T follicular helper cell (primary cell): ENCODE results near the gene TUT4.

Experiments
- DNase-seq: peaks from one replicate; pipeline ENCODE4 v3.0.0-alpha.2; 2020; ENCODE audit warnings: low read depth

Gene TUT4

GRCh38 chr1:52532247-52532646 lies 20.6 kb downstream of the TUT4 start:
- no peak for DNase-seq

DNA sequence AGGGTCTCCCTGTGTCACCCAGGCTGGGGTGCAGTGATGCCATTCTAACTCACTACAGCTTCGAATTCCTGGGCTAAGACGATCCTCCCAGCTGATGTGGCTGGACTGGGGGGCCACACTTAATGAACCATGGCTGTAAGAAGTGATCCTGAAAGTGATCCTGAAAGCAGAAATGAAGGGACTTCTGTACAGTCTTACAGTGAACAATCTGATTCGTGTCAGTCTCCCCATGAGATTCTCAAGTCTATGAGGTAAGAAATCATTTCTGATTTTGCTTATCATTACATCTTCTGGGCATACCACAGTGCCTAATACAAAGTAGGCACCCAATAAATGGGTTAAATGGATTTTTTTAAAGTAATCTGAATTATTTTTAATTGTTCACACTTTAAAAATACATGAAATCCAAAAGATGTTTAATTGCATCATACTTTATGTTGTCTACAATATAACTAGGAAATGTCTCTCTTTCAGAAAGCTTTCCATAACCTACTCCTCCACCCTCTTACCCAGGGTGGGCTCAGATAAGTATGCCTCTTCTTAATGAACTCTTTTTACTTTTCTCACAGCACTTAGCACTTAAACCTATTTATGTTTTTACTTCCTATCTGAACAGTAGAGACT lies 21.5 kb downstream of the TUT4 start:
- DNase-seq: no peak

DNA sequence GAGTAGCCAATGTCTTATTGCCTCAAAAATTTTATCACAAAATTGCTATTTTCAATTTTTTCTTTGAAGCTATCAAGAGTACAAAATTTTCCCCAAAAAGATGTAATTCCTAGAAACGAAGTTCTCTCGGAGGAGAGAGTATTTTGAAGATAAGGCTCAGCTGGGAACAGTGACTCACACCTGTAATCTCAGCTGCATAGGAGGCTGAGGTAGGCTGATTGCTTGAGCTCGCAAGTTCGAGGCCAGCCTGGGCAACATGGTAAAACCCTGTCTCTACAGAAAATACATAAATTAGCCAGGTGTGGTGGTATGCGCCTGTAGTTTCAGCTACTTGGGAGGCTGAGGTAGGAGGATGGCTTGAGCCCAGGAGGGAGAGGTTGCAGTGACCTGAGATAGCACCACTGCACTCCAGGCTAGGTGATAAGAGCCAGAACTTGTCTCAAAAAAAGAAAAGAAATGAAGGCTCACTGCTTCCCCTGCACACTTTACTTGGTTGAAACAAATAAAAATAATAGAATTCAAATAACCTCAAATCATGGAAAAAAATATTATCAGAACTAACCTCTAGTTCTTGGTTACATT lies 22.2 kb downstream of the TUT4 start:
- DNase-seq: no peak

GRCh38 chr1:52523376-52523775 lies 29.5 kb downstream of the TUT4 start:
- DNase-seq: no peak

- DNase-seq: no peak
Measured at GRCh38 chr1:52520148-52520547, 32.7 kb downstream of the TUT4 start.

DNA sequence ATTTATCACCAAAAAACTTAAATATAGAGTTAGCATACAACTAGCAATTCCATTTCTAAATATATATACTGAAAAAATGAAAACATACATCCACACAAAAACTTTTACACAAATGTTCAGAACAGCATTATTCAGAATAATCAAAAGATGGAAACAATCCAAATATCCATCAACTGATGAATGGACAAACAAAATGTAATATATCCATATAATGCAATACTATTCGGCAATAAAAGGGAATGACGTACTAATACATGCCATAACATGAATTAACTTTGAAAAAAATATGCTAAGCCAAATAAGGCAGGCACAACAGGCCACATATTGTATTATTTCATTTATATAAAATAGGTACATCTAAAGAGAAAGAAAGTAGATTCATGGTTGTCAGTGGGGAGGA lies 33.9 kb downstream of the TUT4 start:
- no peak for DNase-seq

DNA sequence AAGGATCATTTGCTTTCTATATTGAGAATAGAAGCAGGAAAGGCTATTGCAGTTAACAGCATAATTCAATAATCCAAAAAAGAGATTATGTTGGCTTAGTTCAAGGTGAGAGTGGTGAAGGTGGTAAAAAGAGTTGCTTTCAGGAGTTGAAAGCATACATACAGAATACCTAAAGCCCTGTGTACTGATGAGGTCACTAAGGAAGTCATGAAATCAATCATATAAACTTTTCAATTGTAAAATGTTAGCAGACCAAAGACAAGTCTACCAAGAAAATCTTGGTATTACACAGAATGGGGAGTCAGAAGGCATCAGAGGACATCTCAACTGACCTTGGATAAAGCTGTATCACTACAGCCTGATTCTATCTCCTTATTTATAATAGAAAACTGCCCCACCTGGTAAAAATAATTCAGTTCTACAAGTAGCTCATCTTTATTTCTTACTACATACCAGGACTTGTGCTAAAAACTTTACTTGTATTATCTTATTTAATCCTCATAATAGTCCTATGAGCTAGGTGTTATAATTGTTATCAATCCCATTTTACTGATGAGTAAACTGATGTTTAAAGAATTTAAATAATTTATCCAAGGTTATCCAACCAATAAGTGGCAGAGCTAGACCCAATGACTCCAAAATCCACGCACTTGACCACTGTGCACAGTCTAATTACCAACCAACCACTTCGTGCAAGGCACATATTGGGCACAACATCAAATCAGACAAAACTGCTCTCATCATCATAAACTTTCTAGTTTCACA lies 40.9 kb downstream of the TUT4 start:
- no peak for DNase-seq

DNA sequence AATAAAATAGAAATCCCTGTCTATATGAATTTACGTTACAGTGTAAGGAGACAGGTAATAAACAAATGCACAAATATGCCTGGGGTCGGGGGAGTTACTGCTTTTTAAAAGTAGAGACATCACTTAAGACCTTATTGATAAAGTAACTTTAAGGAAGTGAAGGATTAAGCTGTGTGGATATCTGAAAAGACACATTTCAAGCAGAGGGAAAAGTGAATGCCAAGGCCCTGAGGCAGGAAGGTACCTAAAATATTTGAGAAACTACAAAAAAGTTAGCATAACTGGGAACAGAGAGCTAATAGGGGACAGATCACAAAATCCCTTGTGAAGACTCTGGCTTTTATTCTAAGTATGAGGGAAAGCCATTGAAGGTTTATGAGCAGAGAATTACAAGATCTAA lies 41.5 kb downstream of the TUT4 start:
- DNase-seq: no peak

- no peak for DNase-seq
Measured at GRCh38 chr1:52506920-52507546, 45.9 kb downstream of the TUT4 start.

DNA sequence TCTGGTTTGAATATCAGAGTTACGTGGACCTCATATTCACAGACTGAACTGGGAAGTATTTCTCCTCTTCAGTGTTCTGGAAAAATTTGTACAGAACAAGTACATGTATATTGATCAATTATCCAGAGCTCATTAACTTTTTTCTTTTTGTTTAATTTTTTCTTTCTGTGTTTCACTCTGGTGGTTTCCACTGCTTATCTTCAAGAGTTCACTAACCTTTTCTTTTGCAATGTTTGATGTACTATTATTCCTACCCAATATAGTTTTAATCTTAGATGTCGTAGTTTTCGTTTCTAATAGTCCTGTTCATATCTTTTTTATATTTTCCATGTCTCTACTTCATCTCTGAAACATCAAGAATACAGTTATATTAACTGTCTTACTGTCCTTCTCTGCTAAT lies 46.5 kb downstream of the TUT4 start:
- no peak for DNase-seq

DNA sequence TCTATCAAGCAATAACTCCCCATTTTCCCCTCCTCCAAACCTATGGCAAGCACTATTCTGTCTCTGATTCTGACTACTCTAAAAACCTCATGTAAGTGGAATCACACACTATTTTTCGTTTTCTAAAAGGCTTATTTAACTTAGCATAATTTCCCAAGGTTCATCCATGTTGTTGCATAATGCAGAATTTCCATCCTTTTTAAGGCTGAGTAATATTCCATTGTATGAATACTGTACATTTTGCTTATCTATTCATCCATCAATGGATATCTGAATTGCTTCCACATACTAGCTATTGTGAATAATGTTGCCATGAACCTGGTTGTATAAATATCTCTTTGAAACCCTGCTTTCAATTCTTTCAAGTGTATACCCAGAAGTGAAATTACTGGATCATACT lies 48.2 kb downstream of the TUT4 start:
- DNase-seq: no peak

DNA sequence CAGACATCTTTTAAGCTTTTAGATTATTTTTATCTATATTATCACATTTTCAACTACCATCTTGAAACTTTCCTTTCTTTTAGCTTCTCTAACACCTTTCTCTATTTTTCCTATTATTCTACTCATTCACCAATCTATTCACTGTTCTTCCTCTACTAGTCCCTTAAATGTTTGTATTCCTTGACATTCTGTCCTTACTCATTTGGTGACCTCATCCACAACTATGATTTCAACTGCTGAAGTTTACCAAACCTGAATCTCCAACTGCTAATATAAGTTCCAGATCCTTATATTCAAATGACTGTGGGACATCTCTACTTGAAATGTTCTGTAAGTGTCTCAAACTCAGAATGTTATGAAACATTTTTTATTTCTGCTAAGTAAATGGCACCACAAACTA lies 49.2 kb downstream of the TUT4 start:
- DNase-seq: no peak

DNA sequence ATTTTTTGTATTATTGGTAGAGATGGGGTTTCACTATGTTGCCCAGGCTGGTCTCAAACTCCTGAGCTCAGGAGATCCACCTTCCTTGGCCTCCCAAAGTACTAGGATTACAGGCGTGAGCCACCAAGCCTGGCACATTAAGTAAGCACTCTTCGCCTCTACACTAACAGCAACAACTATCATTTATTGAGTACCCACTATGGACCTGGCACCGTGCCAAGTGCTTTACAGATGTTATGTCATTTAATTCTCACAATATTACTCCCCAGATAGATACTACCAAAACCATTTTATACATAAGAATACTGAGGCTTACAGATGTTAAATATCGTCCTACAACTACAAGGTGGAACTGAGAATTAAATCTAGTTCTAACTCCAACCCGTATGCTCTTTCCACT lies 50.1 kb downstream of the TUT4 start:
- no peak for DNase-seq

DNA sequence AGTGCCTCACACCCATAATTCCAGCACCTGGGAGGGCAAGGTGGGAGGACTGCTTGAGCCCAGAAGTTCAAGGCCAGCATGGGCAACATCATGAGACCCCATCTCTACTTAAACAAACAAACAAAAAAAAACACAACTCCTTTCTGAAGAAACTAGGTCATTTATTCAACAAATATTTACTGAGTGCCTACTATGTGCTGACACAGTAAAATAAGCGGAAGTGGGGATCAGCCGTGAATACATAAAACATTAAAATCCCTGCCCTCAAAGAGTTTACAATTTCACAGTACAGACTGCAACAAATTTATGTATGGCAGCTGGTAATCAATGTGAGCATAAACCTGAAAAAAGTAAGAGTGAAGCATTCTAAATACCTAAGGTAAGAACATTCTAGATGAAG lies 65.3 kb downstream of the TUT4 start:
- DNase-seq: no peak

DNA sequence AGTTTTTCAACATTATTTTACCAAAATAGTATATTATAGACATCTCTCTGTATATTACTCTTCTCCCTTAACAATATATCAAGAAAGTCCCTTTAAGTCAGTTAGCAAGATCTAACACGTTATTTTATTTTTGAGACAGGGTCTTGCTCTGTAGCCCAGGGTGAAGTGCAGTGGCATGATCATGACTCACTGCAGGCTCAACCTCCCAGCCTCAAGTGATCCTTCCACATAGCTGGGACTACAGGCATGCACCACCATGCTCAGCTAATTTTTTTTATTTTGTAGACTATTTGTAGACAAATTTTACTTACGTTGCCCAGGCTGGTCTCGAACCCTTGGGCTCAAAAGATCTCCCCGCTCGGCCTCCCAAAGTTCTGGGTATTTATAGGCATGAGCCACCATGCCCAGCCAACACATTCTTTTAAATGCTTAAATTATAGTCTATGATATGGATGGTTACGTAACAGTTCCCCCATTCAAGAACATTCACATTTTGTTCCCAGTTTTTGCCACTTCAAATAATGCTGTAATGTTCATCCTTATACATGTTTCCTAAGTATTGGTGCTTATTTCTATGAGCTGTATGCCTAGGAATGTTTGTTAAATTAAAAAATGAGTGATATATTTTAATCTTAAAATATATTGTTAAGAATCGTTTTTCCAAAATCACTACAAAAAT lies 70.4 kb downstream of the TUT4 start:
- DNase-seq: no peak

DNA sequence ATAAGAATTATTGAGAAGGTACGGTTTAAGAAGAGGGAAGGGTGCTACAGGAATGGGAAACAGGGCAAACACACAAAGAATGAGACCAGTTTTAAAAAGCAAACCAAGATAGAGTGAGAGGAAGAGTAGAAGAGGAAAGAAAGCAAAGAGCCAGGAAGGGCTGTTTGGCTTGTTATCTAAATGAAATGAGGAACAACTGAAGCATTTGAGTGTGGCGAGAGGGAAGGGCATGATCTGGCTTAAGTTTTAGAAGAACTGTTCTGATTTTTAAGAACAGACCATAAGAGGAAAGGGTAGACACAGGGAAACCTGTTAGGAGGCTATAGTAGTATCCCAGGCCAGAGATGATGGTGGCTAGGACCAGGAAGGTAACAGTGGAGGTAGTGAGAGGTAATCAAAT lies 73.8 kb downstream of the TUT4 start:
- DNase-seq: no peak

GRCh38 chr1:52477876-52478275 lies 75.0 kb downstream of the TUT4 start:
- no peak for DNase-seq

DNA sequence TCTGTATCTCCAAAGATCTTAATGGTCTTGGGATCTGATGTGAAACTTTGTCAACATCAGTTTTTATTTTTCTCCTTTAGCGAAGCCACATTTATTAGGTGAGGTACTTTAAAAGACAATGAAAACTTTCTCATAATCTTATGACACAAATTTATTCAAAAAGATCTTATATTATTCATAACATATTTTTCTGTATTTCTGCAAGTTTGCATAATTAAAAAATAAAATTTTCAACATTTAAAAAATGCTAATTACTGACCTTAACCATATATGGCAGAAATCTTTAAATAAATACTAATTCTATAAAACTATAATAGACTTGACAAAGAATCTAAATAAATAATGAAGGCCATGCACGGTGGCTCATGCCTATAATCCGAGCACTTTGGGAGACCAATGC lies 75.9 kb downstream of the TUT4 start:
- no peak for DNase-seq

DNA sequence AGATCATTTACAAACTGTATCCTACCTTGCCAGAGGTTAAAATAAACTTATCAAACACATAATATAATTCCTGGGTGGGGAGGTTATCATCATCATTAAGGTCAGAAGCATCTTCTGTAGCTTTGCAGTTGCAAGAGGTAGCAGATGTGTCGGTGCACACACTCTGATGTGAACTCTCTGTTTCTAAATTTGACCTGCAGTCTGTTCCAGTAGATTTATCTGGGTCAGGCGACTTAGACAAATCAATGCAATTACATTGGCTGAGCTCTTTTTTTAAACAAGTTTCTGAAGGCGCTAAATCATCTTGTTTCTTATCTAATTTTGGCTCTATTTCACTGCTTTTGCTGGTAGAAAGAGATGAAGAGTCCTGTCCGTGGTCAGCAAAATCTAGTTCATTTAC lies 78.1 kb downstream of the TUT4 start:
- no peak for DNase-seq

DNA sequence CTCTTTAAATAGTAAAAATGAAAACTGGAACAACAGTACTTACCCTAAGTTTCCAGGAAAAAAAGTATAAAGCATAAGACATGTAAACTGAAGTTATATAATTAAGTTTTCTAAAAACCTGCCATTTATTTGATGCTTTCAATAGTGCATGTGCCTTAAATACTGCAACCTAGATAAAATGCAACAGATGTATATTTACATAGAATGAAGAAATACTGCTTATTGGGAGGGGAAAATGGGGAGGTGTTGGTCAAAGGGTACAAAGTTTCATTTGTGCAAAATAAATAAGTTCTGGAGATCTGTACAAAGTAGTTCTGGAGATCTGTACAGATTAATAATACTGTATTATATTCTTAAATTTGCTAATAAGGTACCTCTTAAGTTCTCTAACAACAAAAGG lies 79.9 kb downstream of the TUT4 start:
- no peak for DNase-seq

DNA sequence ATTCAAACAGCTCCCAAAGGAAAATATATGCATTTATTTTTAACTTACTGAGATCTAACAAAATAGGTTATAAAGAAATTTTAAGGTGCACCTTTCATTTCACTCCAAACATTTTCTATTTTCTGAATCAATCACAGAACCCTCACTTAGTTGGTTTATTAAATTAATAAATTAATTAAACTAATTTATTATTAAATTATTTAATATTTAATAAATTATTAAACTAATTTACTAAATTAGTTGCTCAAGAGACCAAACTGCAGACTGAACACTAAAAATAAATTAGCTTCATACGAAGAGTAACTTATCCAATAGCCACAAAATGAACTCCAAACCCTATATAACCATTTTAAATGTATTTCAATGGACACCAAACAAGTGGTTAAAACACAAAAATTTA lies 80.5 kb downstream of the TUT4 start:
- DNase-seq: no peak

- DNase-seq: no peak
Measured at GRCh38 chr1:52469108-52469507, 83.8 kb downstream of the TUT4 start.

- no peak for DNase-seq
Measured at GRCh38 chr1:52463891-52464290, 89.0 kb downstream of the TUT4 start.
